ENCODE data around the gene MRPL49.

- TF ChIP-seq CTCF (IDR thresholded peaks at IDR 0.05) (no peak), POLR2A (IDR thresholded peaks at IDR 0.05) (no peak), EP300 (IDR thresholded peaks at IDR 0.05) (no peak)
Observed at GRCh38 chr11:65087827-65088226, 34.3 kb upstream of the MRPL49 start.

Data from ovary (tissue), 3 donors.